OCI-LY1 (cell line): ENCODE measurements around the gene CCL3.

ENCODE experiments used
- EZH2 ChIP-seq: fragments of 200-600 bp; sonication (generic), shearing (Covaris generic); IDR thresholded peaks from 2 replicates; pipeline ENCODE4 v1.8.0; 2017; ENCODE audit warnings: borderline replicate concordance, mixed run types, mild to moderate bottlenecking, antibody characterized with exemption, low read length, moderate library complexity, mixed read lengths
- TF ChIP-seq, protein P1 (sequence below): fragments of 200-600 bp; sonication (generic), shearing (Covaris generic); IDR thresholded peaks from 2 replicates; pipeline ENCODE4 v1.5.1; 2017; ENCODE audit warnings: mild to moderate bottlenecking, antibody characterized with exemption, low read length, moderate library complexity, mixed read lengths

DNA sequence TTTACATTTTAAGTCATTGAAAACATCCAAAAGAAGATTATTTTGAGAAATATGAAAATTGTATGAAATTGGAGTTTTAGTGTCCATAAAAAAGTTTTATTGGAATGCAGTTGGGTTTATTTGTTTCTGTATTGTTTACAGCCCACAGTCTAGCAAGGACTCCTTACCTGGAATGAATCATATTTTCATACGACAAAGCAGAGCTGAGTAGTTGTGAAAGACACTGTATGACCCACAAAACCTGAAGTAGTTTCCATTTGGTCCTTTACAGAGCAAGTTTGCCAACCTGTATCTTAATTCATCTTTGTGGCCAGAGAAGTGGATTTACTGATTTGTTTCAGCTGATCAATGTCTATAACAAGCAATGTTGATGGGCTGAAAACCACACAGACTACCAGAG lies 15.6 kb downstream of the CCL3 start:
- TF ChIP-seq, protein P1, sequence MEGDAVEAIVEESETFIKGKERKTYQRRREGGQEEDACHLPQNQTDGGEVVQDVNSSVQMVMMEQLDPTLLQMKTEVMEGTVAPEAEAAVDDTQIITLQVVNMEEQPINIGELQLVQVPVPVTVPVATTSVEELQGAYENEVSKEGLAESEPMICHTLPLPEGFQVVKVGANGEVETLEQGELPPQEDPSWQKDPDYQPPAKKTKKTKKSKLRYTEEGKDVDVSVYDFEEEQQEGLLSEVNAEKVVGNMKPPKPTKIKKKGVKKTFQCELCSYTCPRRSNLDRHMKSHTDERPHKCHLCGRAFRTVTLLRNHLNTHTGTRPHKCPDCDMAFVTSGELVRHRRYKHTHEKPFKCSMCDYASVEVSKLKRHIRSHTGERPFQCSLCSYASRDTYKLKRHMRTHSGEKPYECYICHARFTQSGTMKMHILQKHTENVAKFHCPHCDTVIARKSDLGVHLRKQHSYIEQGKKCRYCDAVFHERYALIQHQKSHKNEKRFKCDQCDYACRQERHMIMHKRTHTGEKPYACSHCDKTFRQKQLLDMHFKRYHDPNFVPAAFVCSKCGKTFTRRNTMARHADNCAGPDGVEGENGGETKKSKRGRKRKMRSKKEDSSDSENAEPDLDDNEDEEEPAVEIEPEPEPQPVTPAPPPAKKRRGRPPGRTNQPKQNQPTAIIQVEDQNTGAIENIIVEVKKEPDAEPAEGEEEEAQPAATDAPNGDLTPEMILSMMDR: no peak
- no peak for TF ChIP-seq EZH2
